T-helper 9 cell (primary cell): Measurements from ENCODE around the gene SEPTIN7.

ENCODE experiments used
- DNase-seq: peaks from one replicate; pipeline ENCODE4 v3.0.0-alpha.2; 2020

The SEPTIN7 gene

DNA sequence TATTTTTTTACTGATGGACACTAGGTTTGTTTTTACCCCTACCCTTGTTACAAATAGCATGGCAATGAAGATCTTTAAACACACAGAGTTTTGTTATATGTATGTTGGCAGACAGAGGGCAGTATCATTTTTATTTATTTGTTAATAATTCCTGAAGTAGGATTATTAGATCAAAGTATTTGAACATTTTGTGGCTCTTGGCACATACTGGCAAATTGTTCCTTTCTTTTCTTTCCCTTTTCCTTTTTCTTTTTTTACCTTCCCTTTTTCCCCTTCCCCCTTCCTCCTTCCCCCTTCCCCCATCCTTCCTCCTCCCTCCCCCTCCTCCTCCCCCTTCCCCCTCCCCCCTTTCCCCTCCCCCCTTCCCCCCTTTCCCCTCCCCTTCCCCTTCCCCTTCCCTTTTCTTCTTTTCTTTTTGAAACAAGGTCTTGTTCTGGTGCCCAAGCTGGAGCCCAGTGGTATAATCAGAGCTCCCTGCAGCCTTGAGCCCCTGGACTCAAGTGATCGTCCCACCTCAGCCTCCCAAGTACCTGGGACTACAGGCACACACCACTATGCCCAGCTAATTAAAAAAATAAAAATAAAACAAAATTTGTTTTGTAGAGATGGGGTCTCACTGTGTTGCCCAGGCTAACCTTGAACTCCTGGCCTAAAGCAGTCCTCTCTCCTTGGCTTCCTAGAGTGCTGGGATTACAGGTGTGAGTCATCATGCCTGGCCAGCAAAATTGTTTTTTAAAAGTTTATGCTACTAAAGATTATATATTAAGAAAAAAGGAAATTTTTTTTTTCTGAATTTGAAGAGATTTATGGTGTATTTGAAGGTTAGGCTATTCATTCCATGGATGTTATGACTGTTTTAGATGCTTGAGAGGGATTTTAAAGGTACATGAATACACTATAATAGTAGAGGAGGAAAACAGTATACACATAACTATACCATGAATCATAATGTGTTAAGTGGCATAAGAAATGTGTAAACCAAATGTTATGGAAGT, 39.3 kb downstream of the SEPTIN7 start:
- no peak for DNase-seq

DNA sequence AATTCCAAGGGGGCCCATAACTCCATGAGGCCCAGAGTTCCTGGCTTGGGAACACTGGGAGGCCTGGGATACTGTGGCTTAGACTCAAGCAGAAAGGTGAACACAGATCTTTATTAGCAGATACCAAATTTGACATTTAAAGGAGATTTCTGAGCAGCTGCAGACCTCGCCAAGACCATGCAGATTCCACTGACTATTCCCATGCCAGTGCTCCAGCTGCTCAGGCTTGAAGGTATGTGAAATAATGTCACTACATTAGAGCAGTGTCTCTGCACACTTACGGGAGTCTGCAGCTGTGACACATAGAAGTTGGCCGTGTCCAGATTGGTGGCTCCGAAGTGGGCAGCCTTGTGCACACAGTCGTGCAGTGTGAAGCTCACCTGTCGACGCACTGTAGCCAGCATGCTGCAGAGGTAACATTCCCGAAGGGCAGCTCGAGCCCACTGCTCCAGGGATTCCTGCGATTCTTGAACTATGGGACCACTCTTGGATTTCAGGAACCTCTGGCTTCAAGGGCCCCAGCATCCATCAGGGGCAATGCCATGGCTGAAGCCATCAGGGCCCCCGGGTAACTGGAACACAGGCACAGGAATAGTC, 46.1 kb downstream of the SEPTIN7 start:
- no peak for DNase-seq

DNA sequence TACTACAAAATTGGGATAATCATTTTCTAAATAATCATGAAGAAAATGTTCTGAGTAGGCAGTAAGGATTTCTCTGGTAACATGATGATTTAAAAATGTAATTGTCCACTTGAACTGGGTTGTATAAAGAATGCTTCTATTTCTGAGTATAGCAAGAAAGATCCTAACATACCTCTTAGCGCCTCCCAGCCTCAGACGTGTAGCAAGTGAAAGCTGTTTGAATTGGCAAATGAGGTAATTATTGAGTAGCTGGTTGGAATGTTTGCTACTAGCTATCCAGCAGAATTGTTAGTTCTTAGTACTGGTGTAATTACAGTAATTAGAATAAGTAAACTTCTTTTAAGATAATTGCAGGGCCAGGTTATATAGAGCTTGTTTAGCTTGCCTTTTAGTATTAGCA, 47.9 kb downstream of the SEPTIN7 start:
- no peak for DNase-seq

DNA sequence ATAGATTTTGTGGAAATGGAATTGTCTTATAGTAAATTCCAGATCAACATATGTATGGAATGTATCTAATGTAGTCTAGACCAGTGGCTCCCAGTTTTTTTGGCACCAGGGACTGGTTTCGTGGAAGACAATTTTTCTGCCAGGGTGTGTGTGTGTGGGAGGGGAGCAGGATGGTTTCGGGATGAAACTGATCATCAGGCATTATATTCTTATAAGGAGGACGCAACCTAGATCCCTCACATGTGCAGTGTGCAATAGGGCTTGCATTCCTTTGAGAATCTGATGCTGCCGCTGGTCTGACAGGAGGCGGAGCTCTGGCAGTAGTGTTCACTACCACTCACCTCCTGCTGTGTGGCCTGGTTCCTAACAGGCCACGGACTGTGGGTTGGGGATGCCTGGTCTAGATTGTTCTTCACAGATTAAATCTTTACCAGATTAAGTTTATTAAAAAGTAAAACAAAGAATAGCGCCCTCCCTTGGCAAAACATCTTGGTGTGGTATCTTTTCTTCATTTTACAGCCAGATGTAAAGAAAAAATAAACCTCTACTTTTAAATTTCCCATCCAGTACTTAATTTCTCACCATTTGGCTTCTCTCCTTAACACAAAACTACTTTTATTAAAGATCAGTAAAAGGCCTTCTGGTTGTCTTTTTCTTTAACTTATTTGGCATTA, 48.4 kb downstream of the SEPTIN7 start:
- no peak for DNase-seq

DNA sequence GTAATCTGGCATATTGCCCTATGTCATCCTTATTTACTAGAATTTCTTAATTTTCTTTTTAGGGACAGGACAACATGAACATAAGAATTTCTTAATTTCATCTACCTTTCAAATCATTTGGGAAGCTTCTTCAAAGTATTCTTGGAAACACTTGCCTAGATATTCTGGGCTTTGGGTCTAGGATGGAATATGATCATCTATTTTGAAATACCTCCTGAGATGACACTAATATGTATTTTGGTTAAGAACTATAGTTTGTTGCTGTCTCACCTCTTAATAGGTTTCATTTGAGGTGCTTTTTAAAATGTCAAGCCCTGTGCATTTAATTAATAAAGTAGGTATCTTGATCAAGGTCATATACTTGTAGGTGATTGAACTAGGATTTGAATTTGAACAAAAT, 49.1 kb downstream of the SEPTIN7 start:
- DNase-seq: no peak
